GM06990 (cell line): Measurements from ENCODE around the gene DUSP28.

Experiments used
- DNase-seq: peaks from one replicate; pipeline ENCODE4 v3.0.0-alpha.2; 2011; ENCODE audit not compliant: insufficient read length; ENCODE audit errors: extremely low read depth
- H3K27me3 ChIP-seq: replicated peaks from 2 replicates; pipeline ENCODE4 v1.6.0; 2011; ENCODE audit warnings: low read length; ENCODE audit not compliant: control insufficient read depth, insufficient read depth
- H3K36me3 ChIP-seq: 2 replicates; pipeline ENCODE4 v1.5.1; 2011; ENCODE audit warnings: low read length; ENCODE audit not compliant: control insufficient read depth, insufficient read depth
- H3K4me3 ChIP-seq: replicated peaks from 2 replicates; pipeline ENCODE4 v1.5.1; 2011; ENCODE audit warnings: low read depth, mild to moderate bottlenecking, control low read depth, low read length
- CTCF ChIP-seq: IDR thresholded peaks from 2 replicates; pipeline ENCODE4 v1.5.1; 2011; ENCODE audit warnings: low read length, control low read depth, mild to moderate bottlenecking, inconsistent platforms; ENCODE audit not compliant: insufficient read depth, poor library complexity, severe bottlenecking

Gene DUSP28

DNA sequence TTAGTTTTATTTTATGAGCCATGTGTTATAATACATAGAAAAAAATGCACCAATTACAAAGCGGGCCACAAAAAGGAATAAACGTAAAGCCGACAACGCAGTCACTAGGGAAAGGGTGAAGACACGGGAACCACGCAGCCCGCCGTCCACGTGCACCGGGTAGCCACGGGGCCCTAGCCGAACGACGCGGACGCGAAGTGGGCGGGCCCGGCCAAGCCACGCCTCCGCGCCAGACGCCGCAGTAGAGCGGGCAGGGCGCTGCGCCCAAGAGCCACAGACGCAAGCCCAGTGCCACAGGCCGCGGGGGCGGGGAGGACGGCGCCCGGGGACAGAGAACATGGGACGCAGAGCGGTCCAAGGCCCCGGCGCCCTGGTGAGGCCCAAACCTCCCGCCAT lies at the start of gene DUSP28:
Gene DUSP28 (plus strand): TSS at position 274 of the 396 bp plus-strand sequence. CDS start 328 bp downstream, outside the sequence.
- Histone ChIP-seq H3K4me3 (peak within 1 kb of the TSS; percentile 75), H3K36me3 (no peaks in the 10 kb centered on the region; the same call in 1 of the 2 replicates), H3K27me3 (no peaks in the 10 kb centered on the region)
- peak; percentile 96 for DNase-seq
- TF ChIP-seq CTCF = no peak

DNA sequence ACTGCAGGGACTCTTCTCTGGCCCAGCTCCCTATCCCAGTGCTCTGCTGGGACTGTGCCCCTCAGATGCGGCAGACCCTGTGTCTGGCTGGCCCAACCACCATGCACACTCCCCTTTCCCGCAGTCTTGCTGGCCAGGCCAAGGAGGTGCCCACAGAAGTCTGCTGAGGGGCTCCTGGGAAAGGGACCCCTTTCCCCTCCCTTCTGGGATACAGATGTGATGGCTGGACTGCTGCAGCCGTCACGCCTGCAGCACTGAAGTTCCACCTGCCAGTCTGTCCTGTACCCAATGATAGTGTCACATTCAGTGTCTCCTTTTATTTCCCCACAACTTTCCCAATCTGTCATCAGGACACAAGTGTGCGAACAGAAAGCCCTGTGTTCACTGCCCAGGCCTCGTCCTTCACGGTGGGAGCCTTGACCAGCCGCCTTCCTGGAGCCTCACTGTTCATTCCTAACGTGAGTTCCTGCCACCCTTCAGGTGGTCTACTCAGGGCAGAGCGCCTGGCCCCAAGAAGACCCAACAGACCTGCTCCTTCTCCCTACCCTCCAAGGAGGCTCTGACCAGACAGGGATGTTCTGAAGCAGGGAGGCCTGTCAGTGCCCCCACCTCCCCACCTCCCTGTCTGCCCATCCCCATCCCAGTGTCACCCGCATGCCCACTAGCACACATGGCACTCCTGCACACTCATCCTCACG lies 49.5 kb upstream of the DUSP28 start:
- no peak for TF ChIP-seq CTCF
- DNase-seq = no peak
- H3K36me3 ChIP-seq = peaks cover 5% of the 10 kb centered on the region

GRCh38 chr2:240511351-240512108 lies 48.6 kb upstream of the DUSP28 start:
- no peak for TF ChIP-seq CTCF
- Histone ChIP-seq H3K36me3 (peaks cover 5% of the 10 kb centered on the region), H3K27me3 (no peaks in the 10 kb centered on the region), H3K4me3 (no peak overlapping the region)
- DNase-seq = no peak

More for the DNA sequence above, 49.5 kb upstream of the DUSP28 start:
- no peaks in the 10 kb centered on the region for H3K27me3 ChIP-seq
- H3K4me3 ChIP-seq = no peak overlapping the region

DNA sequence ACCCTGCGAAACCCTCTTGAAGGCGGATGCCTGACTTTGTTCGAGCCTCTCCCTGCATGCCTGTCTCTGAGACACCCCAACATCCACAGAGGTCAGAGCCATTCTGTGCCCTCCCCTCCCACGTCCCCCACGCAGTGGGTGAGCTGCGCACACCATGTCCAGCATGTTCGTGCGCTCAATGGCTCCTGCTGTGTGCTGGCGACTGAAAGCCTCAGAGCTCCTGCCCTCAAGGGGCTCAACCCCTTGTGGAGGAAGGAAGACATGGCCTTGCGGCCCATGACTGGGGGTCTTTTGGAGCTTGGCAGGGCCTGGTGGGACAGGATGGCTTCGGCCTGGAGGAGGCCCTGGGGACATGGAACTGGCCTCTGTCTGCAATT lies 48.1 kb upstream of the DUSP28 start:
- Histone ChIP-seq H3K4me3 (no peak overlapping the region), H3K36me3 (peaks cover 5% of the 10 kb centered on the region), H3K27me3 (no peaks in the 10 kb centered on the region)
- DNase-seq = no peak
- no peak for TF ChIP-seq CTCF

GRCh38 chr2:240512666-240513535 lies 47.3 kb upstream of the DUSP28 start:
- H3K27me3 ChIP-seq = no peaks in the 10 kb centered on the region
- peaks cover 5% of the 10 kb centered on the region for H3K36me3 ChIP-seq
- no peak overlapping the region for H3K4me3 ChIP-seq
- DNase-seq = no peak
- no peak for TF ChIP-seq CTCF
